Small intestine (tissue), 7 donors: Measurements from ENCODE around the gene STAT4. TPM values are rescaled to one million over a fixed set of nuclear protein-coding genes. Genes with fewer than 3 reads are reported as not detected.

Source experiments
- DNase-seq, 2 donors: peaks; one replicate each; pipeline versions ENCODE4 v3.0.0 to v3.0.0-alpha.2; 2013
- FAIRE-seq: peaks from 2 replicates; lab custom pipeline; 2012; peaks lifted over from hg19 to GRCh38; lab: Jason Lieb, UNC
- H3K27ac ChIP-seq, 3 donors: one replicate each; pipeline ENCODE4 v1.5.1; 2013; ENCODE audit warnings: low read length in 2 of 3, mild to moderate bottlenecking in 2 of 3, control low read depth in 1 of 3, inconsistent platforms in 1 of 3, low read depth in 1 of 3, moderate library complexity in 1 of 3
- H3K27me3 ChIP-seq, 3 donors: one replicate each; pipeline ENCODE4 v1.6.1; 2013; ENCODE audit warnings: low read length in 3 of 3, inconsistent platforms in 1 of 3; ENCODE audit not compliant: control insufficient read depth in 3 of 3, insufficient read depth in 3 of 3
- H3K36me3 ChIP-seq, 3 donors: one replicate each; pipeline ENCODE4 v1.6.1; 2013; ENCODE audit warnings: low read length in 3 of 3, inconsistent platforms in 1 of 3, low read depth in 1 of 3, mild to moderate bottlenecking in 1 of 3, moderate library complexity in 1 of 3; ENCODE audit not compliant: control insufficient read depth in 3 of 3, insufficient read depth in 2 of 3
- H3K4me1 ChIP-seq, 3 donors: one replicate each; pipeline ENCODE4 v1.6.1; 2013; ENCODE audit warnings: low read length in 2 of 3, inconsistent platforms in 1 of 3, low read depth in 1 of 3, mild to moderate bottlenecking in 1 of 3, moderate library complexity in 1 of 3; ENCODE audit not compliant: control insufficient read depth in 3 of 3, insufficient read depth in 2 of 3
- H3K4me3 ChIP-seq, 3 donors: one replicate each; pipeline ENCODE4 v1.5.1; 2013; ENCODE audit warnings: low read length in 3 of 3, control low read depth in 1 of 3, inconsistent platforms in 1 of 3, low read depth in 1 of 3, mild to moderate bottlenecking in 1 of 3, moderate library complexity in 1 of 3
- H3K9me3 ChIP-seq, 2 donors: one replicate each; pipeline ENCODE4 v1.6.1; 2013; ENCODE audit warnings: low read depth in 1 of 2, low read length in 1 of 2; ENCODE audit not compliant: control insufficient read depth in 2 of 2, insufficient read depth in 1 of 2
- WGBS, 3 donors: extraction: QIAGEN DNeasy Blood & Tissue Kit; methylation state at CpG; one replicate each; pipeline ENCODE4 v1.1.7; 2013; 5-methylcytosine and 5-hydroxymethylcytosine counted together
- polyA plus RNA-seq, 4 donors: library from polyadenylated mRNA; stranded (reverse) in 3 of 4; unstranded in 1 of 4; fragments of 200-250 nt in 3 of 4; fragments of 120-200 nt in 1 of 4; gene quantifications; one replicate each; pipeline versions ENCODE4 v1.2.1 to v1.2.3, GENCODE V29; 2013
- donor health status: healthy with polysubstance abuse.
- donor health status: control.
- donor health status: control.
- donor health status: Bipolar disorder and iron deficiency.
- donor health status: healthy.

The STAT4 gene
- polyA plus RNA-seq, 4 donors = 1.0 to 2.8 (median 1.6) TPM

DNA sequence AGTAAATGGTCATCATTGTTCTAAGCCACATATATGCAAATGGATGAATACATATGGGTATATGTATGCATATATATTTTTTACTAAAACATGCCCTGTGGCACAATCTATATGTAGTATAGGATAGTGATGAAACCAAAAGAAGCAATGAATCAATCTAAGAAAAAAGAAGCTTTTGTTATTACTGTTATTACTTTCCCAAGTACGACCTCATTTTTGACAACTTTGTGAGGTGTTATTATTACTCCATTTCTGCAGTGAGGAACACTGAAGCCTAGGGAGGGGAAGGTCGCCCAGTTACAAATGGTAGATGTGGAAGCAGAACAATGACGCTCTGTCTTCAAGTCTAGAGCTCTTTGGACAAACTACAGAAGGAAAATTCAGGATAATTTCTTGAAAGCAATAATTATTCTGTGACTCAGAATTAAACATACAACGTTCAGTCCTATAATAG is 38.3 kb downstream of the STAT4 start:
- H3K27ac ChIP-seq = no peak overlapping the region

DNA sequence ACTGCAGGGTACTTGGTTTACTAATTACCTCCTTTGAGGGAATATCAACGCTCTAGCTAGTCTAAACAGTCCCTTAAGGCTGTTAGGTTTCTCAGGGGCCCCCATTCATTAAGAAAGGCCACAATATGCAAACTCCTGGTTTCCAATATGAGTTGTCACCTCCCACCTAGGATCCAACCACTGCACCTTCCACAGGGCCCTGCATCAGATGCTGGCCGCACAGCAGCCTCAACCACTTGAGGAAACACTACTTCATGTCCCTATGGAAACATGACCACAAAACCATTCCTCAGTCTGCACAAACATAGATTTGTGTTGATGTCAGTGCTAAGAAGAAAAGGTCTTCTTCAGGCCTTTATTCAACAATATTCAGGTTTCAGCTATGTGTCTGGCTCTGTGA is 40.9 kb downstream of the STAT4 start:
- WGBS, 3 donors = 80 to 95% (median 86%) methylated on average over 2 of the region's 2 CpGs
- DNase-seq (no peak), FAIRE-seq (no peak)
- no peaks in the 10 kb centered on the region for H3K27me3 ChIP-seq
- H3K36me3 ChIP-seq = no peaks in the 10 kb centered on the region
- H3K4me1 ChIP-seq = no peaks in the 10 kb centered on the region
- H3K27ac ChIP-seq = no peak overlapping the region
- no peak overlapping the region for H3K4me3 ChIP-seq
- H3K9me3 ChIP-seq = no peaks in the 10 kb centered on the region

More for the DNA sequence above, 38.3 kb downstream of the STAT4 start:
- Histone ChIP-seq H3K9me3 (no peaks in the 10 kb centered on the region), H3K4me1 (no peaks in the 10 kb centered on the region), H3K4me3 (no peak overlapping the region), H3K36me3 (no peaks in the 10 kb centered on the region), H3K27me3 (no peaks in the 10 kb centered on the region)
- WGBS, 3 donors = 75 to 81% (median 81%) methylated on average over 4 of the region's 4 CpGs
- DNase-seq (no peak), FAIRE-seq (no peak)

- no peaks in the 10 kb centered on the region for H3K4me1 ChIP-seq
Observed at GRCh38 chr2:191108331-191108730, 42.5 kb downstream of the STAT4 start.

DNA sequence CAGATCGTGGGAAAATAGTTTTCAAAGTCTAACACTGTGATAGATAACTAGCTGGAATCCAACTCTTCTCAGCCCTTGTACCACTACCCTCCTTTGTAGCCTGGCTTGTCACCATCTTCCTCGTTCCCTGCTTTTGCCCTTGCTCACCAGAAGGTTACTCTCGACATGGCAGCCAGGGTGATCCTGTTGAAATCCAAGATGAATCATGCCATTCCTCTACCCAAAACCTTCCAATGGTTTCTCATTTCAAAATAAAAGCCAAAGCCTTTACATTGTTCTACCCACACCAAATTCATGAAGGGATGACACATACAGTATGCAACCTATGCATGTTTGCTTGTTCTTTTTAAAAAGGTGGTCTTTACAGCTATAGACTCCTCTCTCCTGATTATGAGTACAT is 45.7 kb downstream of the STAT4 start:
- Histone ChIP-seq H3K27me3 (no peaks in the 10 kb centered on the region), H3K4me1 (no peaks in the 10 kb centered on the region), H3K9me3 (no peaks in the 10 kb centered on the region), H3K36me3 (no peaks in the 10 kb centered on the region), H3K4me3 (no peak overlapping the region), H3K27ac (no peak overlapping the region)
- 82 to 87% (median 83%) methylated on average over 3 of the region's 3 CpGs for WGBS, 3 donors
- DNase-seq (no peak), FAIRE-seq (no peak)

More at GRCh38 chr2:191108331-191108730, 42.5 kb downstream of the STAT4 start:
- 52 to 60% (median 53%) methylated on average over 4 of the region's 4 CpGs for WGBS, 3 donors
- no peak overlapping the region for H3K4me3 ChIP-seq
- no peaks in the 10 kb centered on the region for H3K27me3 ChIP-seq
- H3K27ac ChIP-seq = no peak overlapping the region
- FAIRE-seq = no peak
- DNase-seq = no peak
- H3K9me3 ChIP-seq = no peaks in the 10 kb centered on the region
- no peaks in the 10 kb centered on the region for H3K36me3 ChIP-seq

- Histone ChIP-seq H3K36me3 (no peaks in the 10 kb centered on the region), H3K27me3 (no peaks in the 10 kb centered on the region), H3K27ac (no peak overlapping the region), H3K4me3 (no peak overlapping the region), H3K9me3 (no peaks in the 10 kb centered on the region), H3K4me1 (no peaks in the 10 kb centered on the region)
- 80 to 83% (median 81%) methylated on average over 1 of the region's 1 CpG for WGBS, 3 donors
- no peak for FAIRE-seq
- DNase-seq = no peak
Observed at GRCh38 chr2:191103774-191104173, 47.0 kb downstream of the STAT4 start.

- no peak for DNase-seq
- Histone ChIP-seq H3K36me3 (no peaks in the 10 kb centered on the region), H3K27ac (no peak overlapping the region), H3K27me3 (no peaks in the 10 kb centered on the region), H3K4me3 (no peak overlapping the region), H3K9me3 (no peaks in the 10 kb centered on the region), H3K4me1 (no peaks in the 10 kb centered on the region)
- no peak for FAIRE-seq
- WGBS, 3 donors = 90 to 95% (median 94%) methylated on average over 5 of the region's 5 CpGs
Observed at GRCh38 chr2:191100216-191100615, 50.6 kb downstream of the STAT4 start.

- 95 to 98% (median 97%) methylated on average over 2 of the region's 2 CpGs for WGBS, 3 donors
- no peak for FAIRE-seq
- Histone ChIP-seq H3K27me3 (no peaks in the 10 kb centered on the region), H3K27ac (no peak overlapping the region), H3K9me3 (no peaks in the 10 kb centered on the region), H3K36me3 (no peaks in the 10 kb centered on the region), H3K4me1 (no peaks in the 10 kb centered on the region), H3K4me3 (no peak overlapping the region)
- no peak for DNase-seq
Observed at GRCh38 chr2:191087311-191087710, 63.5 kb downstream of the STAT4 start.

DNA sequence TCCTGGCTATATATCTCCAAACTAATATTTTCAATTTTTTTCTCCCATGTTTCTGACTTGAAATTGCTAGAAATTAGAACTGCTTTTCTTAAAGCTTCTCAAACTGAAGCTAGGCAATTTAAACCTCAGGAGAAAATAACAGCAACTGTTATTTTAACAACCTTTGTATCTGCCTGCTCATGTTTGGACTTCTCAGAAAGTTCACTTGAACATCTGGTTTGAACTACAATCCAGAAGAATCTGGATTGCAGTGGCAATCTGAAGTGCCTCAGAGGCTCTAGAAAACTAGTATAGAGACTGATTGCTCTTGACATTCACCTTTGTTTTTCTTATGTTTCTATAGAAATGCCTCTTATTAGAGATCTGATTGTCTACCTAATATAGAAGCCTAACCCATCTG is 64.1 kb downstream of the STAT4 start:
- no peaks in the 10 kb centered on the region for H3K36me3 ChIP-seq
- no peak overlapping the region for H3K27ac ChIP-seq
- no peaks in the 10 kb centered on the region for H3K9me3 ChIP-seq
- no peaks in the 10 kb centered on the region for H3K4me1 ChIP-seq
- no peak overlapping the region for H3K4me3 ChIP-seq
- FAIRE-seq (no peak), DNase-seq (no peak)
- no peaks in the 10 kb centered on the region for H3K27me3 ChIP-seq

DNA sequence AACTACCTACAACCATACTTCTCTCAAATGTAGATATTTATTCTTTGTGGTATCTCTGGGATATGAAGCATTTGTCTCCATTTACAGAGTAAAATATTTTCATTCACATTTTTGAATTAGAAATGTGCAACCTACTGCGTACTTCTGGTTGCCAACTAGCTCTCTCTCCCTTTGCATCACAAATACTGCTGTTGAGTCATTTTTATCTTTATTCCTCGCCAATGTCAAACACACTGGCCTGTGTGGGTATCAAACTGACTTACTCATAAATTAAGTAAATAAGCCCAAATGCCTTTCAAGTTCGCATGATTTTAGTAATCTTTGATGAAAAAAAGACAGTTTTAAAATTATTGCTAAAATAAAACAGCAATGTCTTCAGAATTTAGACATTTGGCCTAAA is 67.3 kb downstream of the STAT4 start:
- 86 to 93% (median 88%) methylated on average over 3 of the region's 3 CpGs for WGBS, 3 donors
- DNase-seq (no peak), FAIRE-seq (no peak)
- Histone ChIP-seq H3K4me1 (no peaks in the 10 kb centered on the region), H3K27me3 (no peaks in the 10 kb centered on the region), H3K4me3 (no peak overlapping the region), H3K36me3 (no peaks in the 10 kb centered on the region), H3K27ac (no peak overlapping the region), H3K9me3 (no peaks in the 10 kb centered on the region)
